Neuronal stem cell (in vitro differentiated cells): ENCODE measurements around the gene MAD1L1.

Experiments
- DNase-seq: peaks from one replicate; pipeline ENCODE4 v3.0.0-alpha.2; 2013; ENCODE audit warnings: low spot score
- H2AFZ ChIP-seq: one replicate; pipeline ENCODE4 v1.6.1; 2013; ENCODE audit warnings: mild to moderate bottlenecking, low read length, inconsistent platforms
- H2AK5ac ChIP-seq: 2 replicates; pipeline ENCODE4 v1.6.1; 2013; ENCODE audit warnings: low read depth, mild to moderate bottlenecking, inconsistent platforms, low read length, moderate library complexity, mixed read lengths
- H2BK120ac ChIP-seq: 2 replicates; pipeline ENCODE4 v1.6.1; 2013; ENCODE audit warnings: low read depth, mild to moderate bottlenecking, inconsistent platforms, low read length, moderate library complexity, mixed read lengths
- H2BK12ac ChIP-seq: one replicate; pipeline ENCODE4 v1.6.1; 2013; ENCODE audit warnings: low read length, inconsistent platforms
- H2BK15ac ChIP-seq: 2 replicates; pipeline ENCODE4 v1.6.1; 2013; ENCODE audit warnings: mild to moderate bottlenecking, low read length, inconsistent platforms, mixed read lengths
- H2BK5ac ChIP-seq: one replicate; pipeline ENCODE4 v1.6.1; 2013; ENCODE audit warnings: inconsistent platforms, mild to moderate bottlenecking, low read length, moderate library complexity
- H3K14ac ChIP-seq: one replicate; pipeline ENCODE4 v1.6.1; 2013; ENCODE audit warnings: low read length, inconsistent platforms
- H3K18ac ChIP-seq: 2 replicates; pipeline ENCODE4 v1.6.1; 2013; ENCODE audit warnings: low read length, inconsistent platforms
- H3K23ac ChIP-seq: 2 replicates; pipeline ENCODE4 v1.6.1; 2013; ENCODE audit warnings: low read depth, mild to moderate bottlenecking, mixed read lengths, low read length, inconsistent platforms; ENCODE audit not compliant: poor library complexity
- H3K27ac ChIP-seq: replicated peaks from 3 replicates; pipeline ENCODE4 v1.5.1; 2013; ENCODE audit warnings: low read length, inconsistent platforms
- H3K27me3 ChIP-seq, 3 experiments: 2 replicates each; pipeline ENCODE4 v1.6.1; 2013; ENCODE audit warnings: low read length in 3 of 3, mild to moderate bottlenecking in 2 of 3, inconsistent platforms in 1 of 3, low read depth in 1 of 3, mixed read lengths in 1 of 3, moderate library complexity in 1 of 3; ENCODE audit not compliant: control insufficient read depth in 3 of 3, insufficient read depth in 3 of 3
- H3K36me3 ChIP-seq, 2 donors: replicated peaks in 1 of 2; 2 replicates each; pipeline ENCODE4 v1.6.1; 2013; ENCODE audit warnings: low read length in 2 of 2; ENCODE audit not compliant: control insufficient read depth in 2 of 2, insufficient read depth in 2 of 2
- H3K4ac ChIP-seq: 2 replicates; pipeline ENCODE4 v1.6.1; 2013; ENCODE audit warnings: inconsistent platforms, mild to moderate bottlenecking, low read length, moderate library complexity
- H3K4me1 ChIP-seq, 2 donors: 1 replicate in 1 of 2; 2 replicates in 1 of 2; pipeline ENCODE4 v1.6.1; 2013; ENCODE audit warnings: low read length in 2 of 2, low read depth in 1 of 2; ENCODE audit not compliant: control insufficient read depth in 2 of 2, insufficient read depth in 1 of 2
- H3K4me2 ChIP-seq: one replicate; pipeline ENCODE4 v1.6.1; 2013; ENCODE audit warnings: mild to moderate bottlenecking, low read length, inconsistent platforms; ENCODE audit not compliant: insufficient read depth, poor library complexity, severe bottlenecking
- H3K4me3 ChIP-seq, 2 donors: 2 replicates each; pipeline ENCODE4 v1.5.1; 2013; ENCODE audit warnings: low read length in 2 of 2, mild to moderate bottlenecking in 2 of 2, inconsistent platforms in 1 of 2, moderate library complexity in 1 of 2
- H3K79me1 ChIP-seq: one replicate; pipeline ENCODE4 v1.6.1; 2013; ENCODE audit warnings: low read depth, mild to moderate bottlenecking, inconsistent platforms, low read length, moderate library complexity
- H3K9ac ChIP-seq: one replicate; pipeline ENCODE4 v1.6.1; 2013; ENCODE audit warnings: mild to moderate bottlenecking, low read depth, low read length, inconsistent platforms; ENCODE audit not compliant: poor library complexity
- H3K9me3 ChIP-seq, 2 donors: replicated peaks in 1 of 2; 2 replicates each; pipeline versions ENCODE3 to v1.6.1; 2013; ENCODE audit warnings: low read length in 2 of 2, mild to moderate bottlenecking in 2 of 2, inconsistent platforms in 1 of 2, low read depth in 1 of 2, mixed read lengths in 1 of 2, moderate library complexity in 1 of 2; ENCODE audit not compliant: control insufficient read depth in 2 of 2, insufficient read depth in 1 of 2
- H4K8ac ChIP-seq: one replicate; pipeline ENCODE4 v1.6.1; 2013; ENCODE audit warnings: low read depth, mild to moderate bottlenecking, inconsistent platforms, low read length, moderate library complexity
- H4K91ac ChIP-seq: one replicate; pipeline ENCODE4 v1.6.1; 2013; ENCODE audit warnings: low read length, low read depth, mild to moderate bottlenecking, inconsistent platforms; ENCODE audit not compliant: poor library complexity
- WGBS, 2 donors: extraction: QIAGEN DNeasy Blood & Tissue Kit; methylation state at CpG; one replicate each; pipeline ENCODE4 v1.1.7; 2013; ENCODE audit warnings: missing lambda C conversion rate in 2 of 2, mixed read lengths in 1 of 2; ENCODE audit not compliant: insufficient read length in 2 of 2, insufficient replicate concordance in 1 of 2; ENCODE audit errors: extremely low coverage in 2 of 2; 5-methylcytosine and 5-hydroxymethylcytosine counted together

MAD1L1 gene

DNA sequence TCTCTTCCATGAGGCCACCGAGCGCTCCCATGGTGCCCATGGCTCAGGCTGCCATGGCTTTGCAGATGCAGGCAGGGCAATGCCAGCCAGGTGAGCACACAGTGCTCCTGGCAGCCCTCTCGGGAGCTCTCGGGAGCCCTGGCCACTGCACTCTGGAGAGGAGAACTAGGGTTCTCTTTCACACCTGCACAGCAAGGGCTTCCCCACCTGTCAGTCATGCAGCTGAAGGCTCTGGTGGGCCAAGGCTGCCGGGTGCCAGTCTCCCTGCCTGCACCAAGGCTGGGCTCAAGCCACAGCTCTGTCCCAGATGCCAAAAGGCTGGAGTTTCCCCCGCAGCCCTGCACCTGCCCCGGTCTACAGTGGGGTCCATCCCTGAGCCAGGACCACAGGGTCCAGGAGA lies 41.9 kb upstream of the MAD1L1 start:
- H3K4ac ChIP-seq, result no peak overlapping the region
- H3K79me1 ChIP-seq, result peaks cover 10% of the 10 kb centered on the region
- H3K36me3 ChIP-seq, result peaks cover 14 to 51% of the 10 kb centered on the region in 2 donors
- peak overlapping the region; percentile 47 for H2BK120ac ChIP-seq
- H2AFZ ChIP-seq, result no peak overlapping the region
- no peak for DNase-seq
- H3K27ac ChIP-seq, result no peak overlapping the region
- H3K4me2 ChIP-seq, result no peak overlapping the region
- H3K27me3 ChIP-seq, result no peaks in the 10 kb centered on the region
- H3K9ac ChIP-seq, result no peak overlapping the region
- no peak overlapping the region for H4K91ac ChIP-seq
- H3K14ac ChIP-seq, result no peak overlapping the region
- peak overlapping the region; percentile 31 for H3K23ac ChIP-seq
- H3K4me3 ChIP-seq, result no peak overlapping the region
- no peak overlapping the region for H2BK15ac ChIP-seq
- no CpG with 5 or more reads among the region's 7 CpGs for WGBS, 2 donors
- H3K4me1 ChIP-seq, result peaks cover 4 to 14% of the 10 kb centered on the region in 2 donors
- H2BK12ac ChIP-seq, result no peak overlapping the region
- no peak overlapping the region for H2AK5ac ChIP-seq
- H3K18ac ChIP-seq, result peak overlapping the region; percentile 38
- no peak overlapping the region for H4K8ac ChIP-seq
- H2BK5ac ChIP-seq, result no peak overlapping the region
- H3K9me3 ChIP-seq, result peaks cover 0 to 1% of the 10 kb centered on the region in 2 donors

DNA sequence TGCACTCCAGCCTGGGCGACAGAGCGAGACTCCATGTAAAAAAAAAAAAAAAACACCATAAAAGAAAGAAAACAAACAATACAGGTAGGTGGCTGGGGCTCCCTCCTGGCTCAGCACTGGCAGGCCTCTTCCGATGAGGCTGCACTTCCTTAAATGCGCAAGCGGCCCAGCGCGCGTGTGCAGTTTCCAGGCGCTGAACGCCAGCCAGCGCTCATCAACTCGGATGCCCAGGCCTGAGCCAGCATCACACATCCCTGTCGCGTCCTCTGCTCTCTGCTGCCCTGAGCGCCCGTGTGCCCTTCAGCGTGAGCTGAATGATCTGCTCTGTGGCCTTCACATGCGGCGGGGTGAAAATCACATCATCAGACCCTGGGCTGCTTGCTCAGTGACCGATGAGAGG lies 41.1 kb upstream of the MAD1L1 start:
- Histone ChIP-seq H3K23ac (peak overlapping the region; percentile 17), H4K91ac (no peak overlapping the region), H3K9ac (no peak overlapping the region), H2AK5ac (no peak overlapping the region), H3K27ac (no peak overlapping the region), H3K27me3 (no peaks in the 10 kb centered on the region), H2BK120ac (no peak overlapping the region), H3K36me3 (peaks cover 14 to 51% of the 10 kb centered on the region in 2 donors), H3K79me1 (peaks cover 10% of the 10 kb centered on the region), H3K9me3 (peaks cover 0 to 1% of the 10 kb centered on the region in 2 donors), H3K4me2 (no peak overlapping the region), H2BK5ac (no peak overlapping the region), H2BK15ac (no peak overlapping the region), H3K4me3 (no peak overlapping the region), H2AFZ (no peak overlapping the region), H2BK12ac (no peak overlapping the region), H3K18ac (no peak overlapping the region), H3K4me1 (peaks cover 8 to 17% of the 10 kb centered on the region in 2 donors), H3K4ac (no peak overlapping the region), H4K8ac (no peak overlapping the region), H3K14ac (no peak overlapping the region)
- WGBS, 2 donors, result no CpG with 5 or more reads among the region's 20 CpGs
- DNase-seq, result no peak

DNA sequence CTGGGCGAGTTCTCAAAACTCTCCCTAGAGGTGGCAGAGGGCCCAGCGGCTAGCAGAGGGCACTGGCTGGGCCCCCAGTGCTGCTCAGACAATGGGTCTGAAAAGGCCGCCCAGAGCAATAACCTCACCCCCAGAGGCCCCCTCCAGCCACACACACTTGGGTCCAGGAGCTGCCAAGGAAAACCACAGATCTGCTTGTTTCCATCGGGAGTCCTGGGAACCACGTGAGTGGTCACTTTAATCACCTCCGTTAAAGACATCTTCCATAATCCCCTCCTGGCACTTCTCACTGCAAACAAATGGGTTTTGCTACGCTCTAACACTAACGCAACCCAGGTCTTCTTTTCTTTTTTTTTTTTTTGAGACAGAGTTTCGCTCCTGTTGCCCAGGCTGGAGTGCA lies 39.3 kb upstream of the MAD1L1 start:
- peaks cover 8 to 17% of the 10 kb centered on the region in 2 donors for H3K4me1 ChIP-seq
- no peak overlapping the region for H3K27ac ChIP-seq
- H2BK12ac ChIP-seq, result no peak overlapping the region
- H3K4me3 ChIP-seq, result no peak overlapping the region
- H3K4ac ChIP-seq, result no peak overlapping the region
- DNase-seq, result no peak
- no peak overlapping the region for H4K91ac ChIP-seq
- no peak overlapping the region for H3K14ac ChIP-seq
- H2BK15ac ChIP-seq, result peak overlapping the region; percentile 52
- peaks cover 0 to under 1% of the 10 kb centered on the region in 2 donors for H3K9me3 ChIP-seq
- H3K4me2 ChIP-seq, result no peak overlapping the region
- H3K18ac ChIP-seq, result no peak overlapping the region
- H2AK5ac ChIP-seq, result no peak overlapping the region
- peaks cover 7% of the 10 kb centered on the region for H3K79me1 ChIP-seq
- peaks cover 12 to 43% of the 10 kb centered on the region in 2 donors for H3K36me3 ChIP-seq
- WGBS, 2 donors, result no CpG with 5 or more reads among the region's 9 CpGs
- H2BK120ac ChIP-seq, result no peak overlapping the region
- no peak overlapping the region for H4K8ac ChIP-seq
- no peak overlapping the region for H2AFZ ChIP-seq
- H3K27me3 ChIP-seq, result no peaks in the 10 kb centered on the region
- no peak overlapping the region for H2BK5ac ChIP-seq
- H3K23ac ChIP-seq, result no peak overlapping the region
- H3K9ac ChIP-seq, result no peak overlapping the region

DNA sequence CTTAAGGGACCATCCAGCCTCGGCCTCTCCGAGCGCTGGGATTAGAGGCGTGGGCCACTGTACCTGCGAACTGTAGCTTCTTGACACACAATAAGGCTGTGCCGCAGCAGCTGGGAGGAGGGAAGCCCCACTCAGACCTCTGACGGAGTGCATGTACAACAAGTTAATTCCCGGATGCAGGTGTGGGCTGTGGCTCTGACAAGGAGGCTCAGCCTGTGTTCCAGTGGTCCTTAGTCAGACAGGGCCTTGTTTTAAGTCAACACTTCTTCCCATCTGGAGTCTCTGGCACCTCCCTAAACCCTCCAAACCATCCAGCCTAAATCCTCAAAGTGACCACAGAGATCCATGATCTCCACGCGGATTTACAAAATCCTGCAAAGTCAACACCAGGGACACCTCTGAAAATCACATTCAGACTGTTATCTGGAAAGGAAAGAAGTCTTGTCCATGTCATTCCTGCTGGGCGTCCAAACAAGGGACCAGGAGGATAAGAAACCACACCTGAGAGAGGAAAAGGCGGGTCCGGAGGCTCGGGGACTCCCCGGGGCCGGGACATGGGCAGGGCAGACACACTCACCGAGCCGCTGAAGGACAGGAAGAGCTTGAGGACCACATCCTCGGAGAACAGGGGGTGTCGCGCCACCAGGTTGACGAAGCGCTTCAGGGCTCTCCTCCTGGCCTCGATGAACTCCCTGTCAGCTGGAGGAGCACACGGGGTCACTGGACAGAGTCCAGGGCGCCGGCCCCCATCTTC lies 38.7 kb upstream of the MAD1L1 start:
- Histone ChIP-seq H3K4ac (no peak overlapping the region), H2BK15ac (peak overlapping the region; percentile 90), H2AFZ (no peak overlapping the region), H3K4me3 (no peak overlapping the region), H3K23ac (no peak overlapping the region), H2BK120ac (no peak overlapping the region), H4K91ac (no peak overlapping the region), H3K18ac (peak overlapping the region; percentile 36), H3K4me2 (no peak overlapping the region), H3K27ac (no peak overlapping the region), H2BK5ac (no peak overlapping the region), H3K36me3 (peaks cover 14 to 41% of the 10 kb centered on the region in 2 donors), H3K14ac (no peak overlapping the region), H3K9me3 (peaks cover 2 to 3% of the 10 kb centered on the region in 2 donors), H3K9ac (no peak overlapping the region), H3K79me1 (peaks cover 7% of the 10 kb centered on the region), H3K4me1 (peaks cover 8 to 17% of the 10 kb centered on the region in 2 donors), H2BK12ac (no peak overlapping the region), H4K8ac (no peak overlapping the region), H2AK5ac (peak overlapping the region; percentile 49), H3K27me3 (no peaks in the 10 kb centered on the region)
- WGBS, 2 donors, result no CpG with 5 or more reads among the region's 27 CpGs
- no peak for DNase-seq
